A549 treated with AZD9567 at 1 μM for 4 hours (cell line): ENCODE measurements around the gene TCHH. TPM values are rescaled to one million over a fixed set of nuclear protein-coding genes. Genes with fewer than 3 reads are reported as not detected.

ENCODE experiments used
- total RNA-seq: library from RNA; stranded (reverse); fragments of 200-300 nt; extraction: Qiagen RNA extraction; gene quantifications from 5 replicates; pipeline ENCODE4 v1.2.3, GENCODE V29; 2022; ENCODE audit not compliant: insufficient read depth

TCHH gene
- total RNA-seq, result 0.22 to 0.33 TPM (median 0.25 TPM) in 4 of 5 replicates, not detected in the other

GRCh38 chr1:152115344-152115743 is at the start of gene TCHH:
TSS of gene TCHH (minus strand) at chr1:152115444. CDS start at chr1:152114080, 1,364 bp downstream.

GRCh38 chr1:152159144-152159543 is 43.9 kb upstream of the TCHH start, which contains the start of gene RPTN:
TSS of gene RPTN (minus strand) at chr1:152159228. CDS start at chr1:152157889, 1,339 bp downstream.

GRCh38 chr1:152089014-152089674 is 26.1 kb downstream of the TCHH start, which contains the start of gene TCHHL1:
TSS of gene TCHHL1 (minus strand) at chr1:152089064. CDS start at chr1:152088143, 921 bp downstream.

Other genes with a start within 250 kb of the TCHH start
- gene THEM4, start 205.9 kb downstream of the TCHH start, total RNA-seq, result 13.7 to 16.3 TPM (median 13.9 TPM) in 5 replicates
- gene S100A10, start 121.6 kb downstream of the TCHH start, total RNA-seq, result 1,980 to 2,581 TPM (median 2,289 TPM) in 5 replicates
- gene S100A11, start 78.4 kb downstream of the TCHH start, total RNA-seq, result 1,473 to 1,950 TPM (median 1,812 TPM) in 5 replicates
- not detected in 5 replicates for gene TCHHL1, start 26.4 kb downstream of the TCHH start, total RNA-seq
- 0.02 TPM in 1 of 5 replicates, not detected in the others for gene RPTN, start 43.8 kb upstream of the TCHH start, total RNA-seq
- gene HRNR, start 108.7 kb upstream of the TCHH start, total RNA-seq, result 0.01 TPM in 1 of 5 replicates, not detected in the others
- gene FLG, start 209.8 kb upstream of the TCHH start, total RNA-seq, result 0.01 TPM in 3 of 5 replicates, not detected in the others
- gene FLG2, start 244.6 kb upstream of the TCHH start, total RNA-seq, result not detected in 5 replicates